Measurements from ENCODE around the gene NOL6.

- no peak for TF ChIP-seq CTCF (IDR thresholded peaks at IDR 0.05; ENCODE audit: low read length)
- TF ChIP-seq EZH2phosphoT487 (IDR thresholded peaks at IDR 0.05; ENCODE audit: low read length) = no peak
Observed at GRCh38 chr9:33426843-33427293, 46.9 kb downstream of the NOL6 start.
